HG02588 (cell line): Measurements from ENCODE around the gene ARMC9.

Experiments
- ATAC-seq: cut with Tn5 transposase; IDR thresholded peaks from one replicate; pipeline ENCODE4 v1.9.1; 2021; ENCODE audit warnings: mild to moderate bottlenecking, moderate library complexity; ENCODE audit not compliant: unreplicated experiment

The ARMC9 gene

GRCh38 chr2:231306791-231307393 lies 108.5 kb downstream of the ARMC9 start:
- ATAC-seq: no peak

- ATAC-seq: no peak
Measured at GRCh38 chr2:231308219-231308618, 109.8 kb downstream of the ARMC9 start.

GRCh38 chr2:231308631-231309428 lies 110.4 kb downstream of the ARMC9 start:
- ATAC-seq: no peak

GRCh38 chr2:231312066-231312465 lies 113.6 kb downstream of the ARMC9 start:
- ATAC-seq: no peak

- no peak for ATAC-seq
Measured at GRCh38 chr2:231315896-231316295, 117.5 kb downstream of the ARMC9 start.

GRCh38 chr2:231317579-231317978 lies 119.1 kb downstream of the ARMC9 start:
- ATAC-seq: no peak

- ATAC-seq: no peak
Measured at GRCh38 chr2:231318436-231318835, 120.0 kb downstream of the ARMC9 start.

GRCh38 chr2:231318954-231319353 lies 120.5 kb downstream of the ARMC9 start:
- no peak for ATAC-seq

GRCh38 chr2:231319867-231320266 lies 121.4 kb downstream of the ARMC9 start:
- no peak for ATAC-seq

- ATAC-seq: no peak
Measured at GRCh38 chr2:231321021-231321420, 122.6 kb downstream of the ARMC9 start.

- no peak for ATAC-seq
Measured at GRCh38 chr2:231321556-231322334, 123.3 kb downstream of the ARMC9 start.

GRCh38 chr2:231323316-231323715 lies 124.9 kb downstream of the ARMC9 start:
- no peak for ATAC-seq

- no peak for ATAC-seq
Measured at GRCh38 chr2:231325826-231326225, 127.4 kb downstream of the ARMC9 start.

- ATAC-seq: no peak
Measured at GRCh38 chr2:231326404-231326803, 128.0 kb downstream of the ARMC9 start.

- ATAC-seq: no peak
Measured at GRCh38 chr2:231330311-231330710, 131.9 kb downstream of the ARMC9 start.

GRCh38 chr2:231331533-231331932 lies 133.1 kb downstream of the ARMC9 start:
- ATAC-seq: no peak

- no peak for ATAC-seq
Measured at GRCh38 chr2:231332388-231332787, 134.0 kb downstream of the ARMC9 start.

GRCh38 chr2:231332872-231333500 lies 134.6 kb downstream of the ARMC9 start:
- ATAC-seq: no peak

- no peak for ATAC-seq
Measured at GRCh38 chr2:231334179-231334930, 135.9 kb downstream of the ARMC9 start.

- no peak for ATAC-seq
Measured at GRCh38 chr2:231334981-231335380, 136.6 kb downstream of the ARMC9 start.

- no peak for ATAC-seq
Measured at GRCh38 chr2:231335591-231335990, 137.2 kb downstream of the ARMC9 start.
